ENCODE measurements around the gene THBD.

The THBD gene

DNA sequence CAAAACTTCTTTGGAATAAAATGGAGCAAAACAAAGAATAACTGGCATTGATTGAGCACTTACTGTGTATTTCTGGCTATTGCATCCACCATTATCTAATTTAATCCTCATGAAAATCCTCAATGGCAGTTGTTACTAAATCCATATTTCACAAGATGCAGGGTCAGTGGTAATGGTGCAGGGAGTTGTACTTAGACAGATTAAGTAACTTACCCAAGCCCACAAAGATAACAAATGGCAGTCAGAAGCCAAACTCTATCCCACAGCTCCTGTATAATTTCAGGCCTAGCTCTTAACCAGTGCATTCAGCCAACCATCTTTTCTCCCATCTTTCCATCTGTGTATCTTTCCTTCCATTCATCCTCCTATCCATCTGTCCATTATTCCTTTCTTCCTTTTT lies 43.7 kb downstream of the THBD start:
- no peak for DNase-seq

DNA sequence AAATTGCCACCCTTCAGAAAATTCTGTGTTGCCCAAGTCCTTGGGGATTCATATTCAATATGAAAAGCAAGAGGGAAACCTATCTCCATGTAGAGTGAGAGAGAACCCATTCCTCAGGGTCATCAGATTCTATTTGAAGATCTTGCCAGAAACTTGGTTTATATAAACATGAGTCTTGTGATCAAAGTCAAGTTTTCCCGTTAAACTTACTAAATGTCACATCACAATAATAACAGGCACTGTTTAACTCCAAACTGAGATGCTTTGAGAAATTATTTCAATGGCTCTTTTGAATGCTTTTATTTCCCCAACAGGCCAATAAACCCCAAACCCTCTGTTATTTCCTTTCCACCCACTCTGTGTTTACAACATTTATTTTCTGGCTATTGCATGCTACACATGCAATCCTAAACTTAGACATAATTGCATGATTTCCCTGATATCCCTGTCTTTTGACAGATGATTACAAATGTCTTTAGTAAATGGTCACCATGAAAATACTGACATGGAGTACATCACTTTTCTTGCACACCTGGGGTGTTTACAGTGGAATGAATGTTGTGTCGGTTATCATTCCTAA lies 45.5 kb downstream of the THBD start:
- no peak for DNase-seq

DNA sequence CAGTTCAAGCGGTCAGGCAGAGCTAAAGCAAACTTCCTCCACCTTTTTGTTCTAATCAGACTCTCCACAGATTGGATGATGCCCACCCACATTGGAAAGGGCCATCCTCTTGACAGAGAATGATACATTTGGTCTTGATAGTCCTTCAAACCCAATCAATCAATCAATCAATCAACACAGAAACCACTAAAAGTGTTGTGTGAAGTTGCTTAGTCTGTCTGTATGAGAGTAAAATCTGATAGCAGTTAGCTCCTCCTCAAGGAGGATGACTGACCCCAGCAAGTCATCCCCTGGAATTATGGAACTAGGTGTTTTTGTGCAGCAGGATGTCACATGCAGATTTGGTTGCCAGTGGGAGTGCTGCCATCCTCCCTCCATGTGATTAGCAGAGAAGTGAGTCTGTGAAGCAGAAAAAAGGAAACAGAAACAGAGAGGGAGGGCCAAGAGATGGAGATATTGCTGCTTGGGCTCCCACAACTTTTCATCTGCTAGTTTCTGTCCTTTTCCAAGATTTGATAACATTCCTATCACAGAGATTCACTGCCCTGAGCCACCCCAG lies 46.3 kb downstream of the THBD start:
- no peak for DNase-seq

DNA sequence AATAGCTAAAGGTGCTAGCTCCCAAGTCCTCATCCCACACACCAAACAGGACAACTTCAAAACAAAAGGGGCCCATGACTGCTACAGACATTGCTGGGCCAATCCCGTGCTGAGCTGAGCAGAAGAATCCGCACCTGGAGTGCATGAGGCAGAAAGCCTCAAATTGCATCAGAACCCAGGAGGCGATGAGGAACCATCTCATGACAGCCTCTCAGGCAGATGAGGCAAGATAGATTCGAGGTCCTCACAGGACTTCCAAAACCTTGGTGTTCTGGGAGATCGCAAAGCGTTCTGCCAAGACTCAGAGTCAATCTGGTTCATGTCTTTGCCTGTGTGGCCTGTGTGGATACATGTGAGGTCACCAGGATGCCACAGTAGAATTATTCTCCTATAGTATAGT lies 47.2 kb downstream of the THBD start:
- DNase-seq, result no peak

DNA sequence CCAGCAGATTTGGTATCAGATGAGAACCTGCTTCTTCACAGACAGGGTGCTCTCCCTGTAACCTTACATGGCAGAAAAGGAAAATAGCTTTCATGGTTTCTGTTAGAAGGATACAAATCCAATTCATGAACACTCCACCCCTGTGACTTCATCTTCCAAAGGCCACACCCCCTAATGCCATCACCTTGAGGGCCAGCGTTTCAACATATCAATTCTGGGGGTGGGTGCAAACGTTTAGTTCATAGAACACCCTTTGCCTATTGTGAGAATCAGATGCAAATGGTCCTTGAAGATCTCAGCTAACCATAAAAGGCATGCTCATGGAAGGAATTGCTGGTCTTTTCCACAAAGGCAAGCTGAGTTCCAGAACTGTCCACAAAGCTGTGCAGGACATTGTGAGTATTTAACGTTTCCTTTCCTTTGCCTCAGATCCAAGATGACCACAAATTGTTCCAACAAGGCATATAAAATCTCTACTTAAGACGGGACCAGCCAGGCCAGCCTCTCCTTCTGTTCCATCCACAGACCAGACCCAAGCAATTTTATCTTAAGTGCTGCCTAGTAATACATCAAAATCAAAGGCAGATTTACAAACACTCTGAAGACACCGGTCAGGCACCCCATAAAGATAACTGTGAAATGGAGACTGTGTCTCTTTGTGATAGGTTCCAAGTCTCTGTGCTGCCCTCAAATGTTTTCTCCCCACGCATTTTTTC lies 49.1 kb downstream of the THBD start:
- DNase-seq, result no peak

DNA sequence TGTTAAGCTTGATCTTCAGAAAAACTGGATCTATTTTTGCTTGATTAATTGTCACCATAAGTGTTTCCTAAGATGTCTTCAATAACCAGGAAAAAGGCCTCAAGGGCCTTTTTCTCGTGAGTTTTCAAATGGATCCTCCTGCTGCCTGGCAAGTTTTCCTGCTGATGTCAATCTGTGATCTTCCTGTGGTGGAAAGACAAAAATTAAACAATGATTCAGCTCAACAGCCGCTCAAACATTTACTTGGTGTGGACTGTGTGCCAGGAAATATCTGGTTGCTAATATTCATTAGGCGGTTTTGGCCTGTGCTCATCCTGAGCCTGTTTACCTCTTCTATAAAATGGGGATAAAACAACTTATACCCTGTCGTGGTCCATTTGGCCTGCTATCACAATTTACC lies 49.7 kb downstream of the THBD start:
- DNase-seq, result no peak

DNA sequence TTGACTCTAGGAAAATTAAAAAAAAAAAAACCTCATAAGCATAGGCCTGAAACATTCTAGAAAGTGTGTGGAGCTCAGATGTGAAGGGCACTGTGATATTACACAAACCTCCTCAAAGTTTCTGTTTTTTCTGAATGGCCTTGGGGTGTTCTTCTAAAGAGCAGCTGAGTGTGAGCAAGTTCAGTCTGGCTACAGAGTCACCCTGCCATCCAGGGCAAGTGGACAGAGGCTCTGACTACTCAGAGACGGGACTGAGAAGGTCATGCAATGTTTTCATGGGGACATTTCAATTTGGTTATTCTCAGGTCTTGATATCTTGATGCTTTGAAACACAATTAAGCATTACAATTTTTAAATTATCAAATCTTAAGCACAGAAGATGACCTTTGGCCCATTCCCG lies 51.0 kb downstream of the THBD start:
- no peak for DNase-seq

DNA sequence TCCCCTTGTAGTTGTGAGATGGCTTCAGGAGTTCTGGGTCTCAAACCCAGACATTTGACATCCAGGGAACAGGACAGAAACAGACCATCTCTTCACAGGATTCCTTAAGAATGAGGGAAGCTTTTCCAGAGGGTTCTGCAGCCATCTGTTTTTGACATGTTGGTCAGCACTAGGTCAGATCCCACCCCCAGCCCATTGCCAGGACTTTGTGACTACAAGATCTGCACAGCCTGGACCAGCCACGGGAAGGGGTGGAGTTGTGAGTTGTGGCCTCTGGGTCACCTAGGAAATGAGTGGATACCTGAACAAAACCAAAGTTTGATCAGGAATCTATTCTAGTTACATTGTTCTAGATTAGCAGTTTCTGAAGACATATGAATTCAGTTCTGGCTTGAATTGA lies 53.5 kb downstream of the THBD start:
- no peak for DNase-seq
